ENCODE results near the gene APOE.

DNA sequence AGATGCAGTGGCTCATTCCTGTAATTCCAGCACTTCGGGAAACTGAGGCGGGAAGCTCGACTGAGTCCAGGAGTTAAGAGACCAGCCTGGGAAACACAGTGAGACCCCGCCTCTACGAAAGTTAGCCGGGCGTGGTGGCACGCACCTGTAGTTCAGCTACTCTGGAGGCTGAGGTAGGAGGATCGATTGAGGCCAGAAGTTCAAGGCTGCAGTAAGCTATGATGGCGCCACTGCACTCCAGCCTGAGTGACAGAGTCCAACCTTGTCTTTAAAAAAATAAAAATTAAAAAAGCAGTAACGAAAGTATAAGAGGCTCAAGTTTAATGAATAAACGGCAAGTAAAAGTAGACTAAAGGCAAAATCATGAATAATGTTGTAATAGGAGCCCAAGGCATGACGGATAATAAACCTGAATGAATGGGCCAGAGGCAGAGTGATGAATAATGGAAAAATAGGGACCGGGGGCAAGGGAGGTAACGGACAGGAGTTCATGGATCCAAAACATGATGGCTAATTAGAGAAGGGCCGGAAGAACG, 15.7 kb upstream of the APOE start:
- TF ChIP-seq, protein P1, sequence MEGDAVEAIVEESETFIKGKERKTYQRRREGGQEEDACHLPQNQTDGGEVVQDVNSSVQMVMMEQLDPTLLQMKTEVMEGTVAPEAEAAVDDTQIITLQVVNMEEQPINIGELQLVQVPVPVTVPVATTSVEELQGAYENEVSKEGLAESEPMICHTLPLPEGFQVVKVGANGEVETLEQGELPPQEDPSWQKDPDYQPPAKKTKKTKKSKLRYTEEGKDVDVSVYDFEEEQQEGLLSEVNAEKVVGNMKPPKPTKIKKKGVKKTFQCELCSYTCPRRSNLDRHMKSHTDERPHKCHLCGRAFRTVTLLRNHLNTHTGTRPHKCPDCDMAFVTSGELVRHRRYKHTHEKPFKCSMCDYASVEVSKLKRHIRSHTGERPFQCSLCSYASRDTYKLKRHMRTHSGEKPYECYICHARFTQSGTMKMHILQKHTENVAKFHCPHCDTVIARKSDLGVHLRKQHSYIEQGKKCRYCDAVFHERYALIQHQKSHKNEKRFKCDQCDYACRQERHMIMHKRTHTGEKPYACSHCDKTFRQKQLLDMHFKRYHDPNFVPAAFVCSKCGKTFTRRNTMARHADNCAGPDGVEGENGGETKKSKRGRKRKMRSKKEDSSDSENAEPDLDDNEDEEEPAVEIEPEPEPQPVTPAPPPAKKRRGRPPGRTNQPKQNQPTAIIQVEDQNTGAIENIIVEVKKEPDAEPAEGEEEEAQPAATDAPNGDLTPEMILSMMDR (IDR thresholded peaks at IDR 0.05), result no peak
- TF ChIP-seq POLR2AphosphoS5 (IDR thresholded peaks at IDR 0.05), result no peak
